Thymus (tissue), 11 donors: ENCODE measurements around the gene LDLRAP1. TPM values are rescaled to one million over a fixed set of nuclear protein-coding genes. Genes with fewer than 3 reads are reported as not detected.
"Not testable (repeated sequence)": the region's sequence is repeated elsewhere in the genome, so short reads cannot be mapped to it uniquely, and the experiment has no call there.

Experiments used
- DNase-seq, 9 donors: peaks; one replicate each; pipeline ENCODE4 v3.0.0-alpha.2; 2013; ENCODE audit warnings: low spot score in 9 of 9, low read depth in 6 of 9, missing footprints in 1 of 9
- H3K27ac ChIP-seq, 2 donors: one replicate each; pipeline ENCODE4 v1.5.1; 2013; ENCODE audit warnings: control low read depth in 1 of 2, low read depth in 1 of 2, low read length in 1 of 2, mild to moderate bottlenecking in 1 of 2, moderate library complexity in 1 of 2
- H3K27me3 ChIP-seq, 2 donors: one replicate each; pipeline ENCODE4 v1.5.1; 2013; ENCODE audit warnings: low read length in 1 of 2; ENCODE audit not compliant: control insufficient read depth in 2 of 2, insufficient read depth in 1 of 2
- H3K36me3 ChIP-seq, 2 donors: one replicate each; pipeline ENCODE4 v1.5.1; 2013; ENCODE audit warnings: low read length in 1 of 2, mild to moderate bottlenecking in 1 of 2, moderate library complexity in 1 of 2; ENCODE audit not compliant: control insufficient read depth in 2 of 2, insufficient read depth in 2 of 2
- H3K4me1 ChIP-seq, 2 donors: one replicate each; pipeline ENCODE4 v1.5.1; 2013; ENCODE audit warnings: low read length in 2 of 2; ENCODE audit not compliant: control insufficient read depth in 2 of 2, insufficient read depth in 2 of 2
- H3K4me3 ChIP-seq, 2 donors: one replicate each; pipeline ENCODE4 v1.5.1; 2013; ENCODE audit warnings: low read length in 2 of 2, control low read depth in 1 of 2, mild to moderate bottlenecking in 1 of 2
- H3K9me3 ChIP-seq, 2 donors: one replicate each; pipeline ENCODE4 v1.5.1; 2013; ENCODE audit warnings: low read length in 1 of 2, mild to moderate bottlenecking in 1 of 2; ENCODE audit not compliant: control insufficient read depth in 2 of 2, insufficient read depth in 1 of 2
- WGBS: extraction: QIAGEN DNeasy Blood & Tissue Kit; methylation state at CpG from one replicate; pipeline ENCODE4 v1.1.7; 2013; 5-methylcytosine and 5-hydroxymethylcytosine counted together
- polyA plus RNA-seq: library from polyadenylated mRNA; stranded (reverse); fragments of 200-250 nt; gene quantifications from one replicate; pipeline ENCODE4 v1.2.3, GENCODE V29; 2013
- total RNA-seq: library from RNA; stranded (reverse); fragments of 120-200 nt; gene quantifications from one replicate; pipeline ENCODE4 v1.2.4, GENCODE V29; 2013
- donor health status: healthy.

The LDLRAP1 gene
- total and polyA plus RNA-seq, 2 donors: 4.3 to 31.6 TPM

GRCh38 chr1:25600971-25601699, 57.7 kb downstream of the LDLRAP1 start:
- 87% methylated on average over 5 of the region's 5 CpGs for WGBS
- not testable (repeated sequence) for H3K9me3 ChIP-seq, H3K27me3 ChIP-seq, H3K4me1 ChIP-seq, DNase-seq, H3K36me3 ChIP-seq, H3K27ac ChIP-seq, H3K4me3 ChIP-seq

GRCh38 chr1:25603779-25604538, 60.6 kb downstream of the LDLRAP1 start:
- H3K9me3 ChIP-seq: not testable (repeated sequence)

GRCh38 chr1:25607123-25607522, 63.7 kb downstream of the LDLRAP1 start:
- no peak for DNase-seq
- WGBS: 96% methylated on average over 5 of the region's 5 CpGs

More at GRCh38 chr1:25603779-25604538, 60.6 kb downstream of the LDLRAP1 start:
- not testable (repeated sequence) for H3K4me1 ChIP-seq, H3K4me3 ChIP-seq, H3K27ac ChIP-seq, DNase-seq, H3K36me3 ChIP-seq, H3K27me3 ChIP-seq
- WGBS: 94% methylated on average over 35 of the region's 55 CpGs

GRCh38 chr1:25608488-25609178, 65.2 kb downstream of the LDLRAP1 start:
- 25% methylated on average over 15 of the region's 15 CpGs for WGBS
- peaks cover 0 to 5% of the 10 kb centered on the region in 2 donors for H3K4me1 ChIP-seq
- H3K36me3 ChIP-seq: no peaks in the 10 kb centered on the region
- H3K4me3 ChIP-seq: no peak overlapping the region
- H3K27me3 ChIP-seq: peaks cover 7 to 44% of the 10 kb centered on the region in 2 donors
- H3K9me3 ChIP-seq: no peaks in the 10 kb centered on the region
- no peak overlapping the region for H3K27ac ChIP-seq
- DNase-seq: peak; percentile 60 to 92 (median 72)

More at GRCh38 chr1:25607123-25607522, 63.7 kb downstream of the LDLRAP1 start:
- Histone ChIP-seq H3K4me1 (peaks cover 0 to 5% of the 10 kb centered on the region in 2 donors), H3K27me3 (peaks cover 7 to 30% of the 10 kb centered on the region in 2 donors), H3K27ac (no peak overlapping the region), H3K9me3 (no peaks in the 10 kb centered on the region), H3K36me3 (no peaks in the 10 kb centered on the region), H3K4me3 (no peak overlapping the region)

GRCh38 chr1:25609921-25610320, 66.5 kb downstream of the LDLRAP1 start:
- DNase-seq: no peak
- H3K27ac ChIP-seq: no peak overlapping the region
- no peaks in the 10 kb centered on the region for H3K36me3 ChIP-seq
- peaks cover 0 to 6% of the 10 kb centered on the region in 2 donors for H3K4me1 ChIP-seq
- no peaks in the 10 kb centered on the region for H3K9me3 ChIP-seq
- H3K27me3 ChIP-seq: peaks cover 9 to 57% of the 10 kb centered on the region in 2 donors
- H3K4me3 ChIP-seq: no peak overlapping the region
- WGBS: 94% methylated on average over 6 of the region's 6 CpGs

DNA sequence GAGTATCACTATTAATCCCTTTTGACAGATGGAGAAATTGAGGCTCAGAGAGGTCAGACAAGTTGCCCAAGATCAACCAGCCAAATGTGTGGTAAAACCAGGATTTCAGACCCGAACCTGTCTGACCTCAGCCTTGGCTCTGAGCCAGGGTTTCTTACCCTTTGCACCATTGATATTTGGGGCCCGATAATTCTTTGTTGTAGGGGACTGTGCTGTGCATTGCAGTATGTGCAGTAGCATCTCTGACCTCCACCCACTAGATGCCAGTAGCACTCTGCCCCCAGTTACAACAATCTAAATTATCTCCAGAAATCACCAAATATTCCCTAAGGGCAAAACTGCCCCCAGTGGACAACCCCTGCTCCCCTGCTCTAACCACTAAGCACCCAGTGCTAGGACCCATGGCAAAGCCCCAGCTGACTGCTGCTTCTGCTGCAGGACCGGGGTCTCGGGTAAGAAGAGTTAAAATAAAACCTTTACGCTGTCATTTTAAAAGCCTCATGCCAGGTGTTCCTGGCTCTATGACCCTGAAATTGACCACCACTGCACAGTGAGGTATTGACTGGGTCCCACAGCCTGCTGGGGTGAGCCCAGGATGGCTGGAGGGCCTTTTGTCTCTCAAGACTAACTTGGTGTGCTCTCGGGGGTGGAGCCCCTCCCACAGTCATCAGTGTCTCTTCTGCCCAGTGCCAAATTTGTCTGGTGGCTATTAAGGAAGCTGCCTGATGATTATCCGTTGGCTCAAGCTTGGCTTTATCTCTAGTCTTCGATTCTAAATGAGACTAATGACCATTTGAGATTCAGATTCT, 67.6 kb downstream of the LDLRAP1 start:
- no peak for DNase-seq
- Histone ChIP-seq H3K4me1 (peaks cover 3 to 11% of the 10 kb centered on the region in 2 donors), H3K27ac (no peak overlapping the region), H3K4me3 (no peak overlapping the region), H3K27me3 (peaks cover 15 to 68% of the 10 kb centered on the region in 2 donors), H3K9me3 (no peaks in the 10 kb centered on the region), H3K36me3 (no peaks in the 10 kb centered on the region)
- 79% methylated on average over 8 of the region's 8 CpGs for WGBS

DNA sequence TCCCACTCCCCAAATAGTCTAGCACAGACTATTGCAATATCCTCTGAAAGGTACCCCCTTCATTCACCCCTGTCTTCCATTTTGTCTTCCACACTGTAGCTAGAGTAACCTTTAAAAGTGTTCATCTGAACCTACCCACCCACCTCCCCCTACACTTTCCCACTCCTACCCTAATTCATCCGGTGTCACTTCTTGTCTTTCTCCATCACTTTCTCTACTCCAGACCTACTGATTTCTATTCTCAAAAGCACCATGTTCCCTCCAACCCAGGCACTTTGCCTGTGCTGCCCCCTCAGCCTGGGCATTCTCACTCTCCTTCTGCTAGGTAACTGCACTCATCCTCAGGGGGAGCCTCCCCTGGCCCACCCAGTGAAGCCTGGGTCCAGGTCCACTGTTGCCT, 68.4 kb downstream of the LDLRAP1 start:
- Histone ChIP-seq H3K36me3 (no peaks in the 10 kb centered on the region), H3K9me3 (no peaks in the 10 kb centered on the region), H3K4me3 (no peak overlapping the region), H3K4me1 (peaks cover 6 to 14% of the 10 kb centered on the region in 2 donors), H3K27ac (no peak overlapping the region), H3K27me3 (peaks cover 20 to 72% of the 10 kb centered on the region in 2 donors)
- DNase-seq: no peak
- 98% methylated on average over 1 of the region's 1 CpG for WGBS

- no peaks in the 10 kb centered on the region for H3K36me3 ChIP-seq
- peaks cover 7 to 14% of the 10 kb centered on the region in 2 donors for H3K4me1 ChIP-seq
- H3K4me3 ChIP-seq: no peak overlapping the region
- 87% methylated on average over 3 of the region's 3 CpGs for WGBS
- no peak overlapping the region for H3K27ac ChIP-seq
- peaks cover 25 to 76% of the 10 kb centered on the region in 2 donors for H3K27me3 ChIP-seq
- DNase-seq: no peak
- H3K9me3 ChIP-seq: no peaks in the 10 kb centered on the region
Observed at GRCh38 chr1:25612421-25612820, 69.0 kb downstream of the LDLRAP1 start.
